GM18511 (cell line): ENCODE measurements around the gene BCL10.
"Not testable (repeated sequence)": the region's sequence is repeated elsewhere in the genome, so short reads cannot be mapped to it uniquely, and the experiment has no call there.

ENCODE experiments used
- ATAC-seq: cut with Tn5 transposase; IDR thresholded peaks from one replicate; pipeline ENCODE4 v1.9.1; 2021; ENCODE audit warnings: mild to moderate bottlenecking, moderate library complexity; ENCODE audit not compliant: unreplicated experiment

The BCL10 gene

GRCh38 chr1:85268801-85269585, 7.4 kb downstream of the BCL10 start:
- ATAC-seq: no peak

GRCh38 chr1:85267313-85267712, 9.1 kb downstream of the BCL10 start:
- no peak for ATAC-seq

- ATAC-seq: no peak
Measured at GRCh38 chr1:85264150-85264549, 12.3 kb downstream of the BCL10 start.

GRCh38 chr1:85262985-85263384, 13.4 kb downstream of the BCL10 start:
- no peak for ATAC-seq

GRCh38 chr1:85259912-85260274, 16.5 kb downstream of the BCL10 start:
- ATAC-seq: no peak

GRCh38 chr1:85259118-85259911, 17.1 kb downstream of the BCL10 start, which contains the start of gene C1orf52:
Gene C1orf52 (minus strand): TSS chr1:85259662. CDS start chr1:85259633, 29 bp downstream.
- ATAC-seq: peak; percentile 98

- peak; percentile 2 for ATAC-seq
Measured at GRCh38 chr1:85258536-85259117, 17.8 kb downstream of the BCL10 start.

GRCh38 chr1:85249042-85249441, 27.4 kb downstream of the BCL10 start:
- ATAC-seq: not testable (repeated sequence)

GRCh38 chr1:85245891-85246290, 30.5 kb downstream of the BCL10 start:
- no peak for ATAC-seq

GRCh38 chr1:85245456-85245855, 31.0 kb downstream of the BCL10 start:
- no peak for ATAC-seq

GRCh38 chr1:85244271-85245061, 32.0 kb downstream of the BCL10 start:
- ATAC-seq: no peak

GRCh38 chr1:85243372-85243771, 33.1 kb downstream of the BCL10 start:
- ATAC-seq: no peak

- no peak for ATAC-seq
Measured at GRCh38 chr1:85240643-85241042, 35.8 kb downstream of the BCL10 start.

- peak; percentile 60 for ATAC-seq
Measured at GRCh38 chr1:85240174-85240601, 36.2 kb downstream of the BCL10 start.

GRCh38 chr1:85237613-85238012, 38.8 kb downstream of the BCL10 start:
- ATAC-seq: no peak

GRCh38 chr1:85230305-85230977, 46.0 kb downstream of the BCL10 start:
- no peak for ATAC-seq

- ATAC-seq: no peak
Measured at GRCh38 chr1:85229574-85230097, 46.8 kb downstream of the BCL10 start.

- no peak for ATAC-seq
Measured at GRCh38 chr1:85228972-85229371, 47.5 kb downstream of the BCL10 start.

GRCh38 chr1:85225624-85226380, 50.6 kb downstream of the BCL10 start:
- ATAC-seq: no peak
